Measurements from ENCODE around the gene BAD.

DNA sequence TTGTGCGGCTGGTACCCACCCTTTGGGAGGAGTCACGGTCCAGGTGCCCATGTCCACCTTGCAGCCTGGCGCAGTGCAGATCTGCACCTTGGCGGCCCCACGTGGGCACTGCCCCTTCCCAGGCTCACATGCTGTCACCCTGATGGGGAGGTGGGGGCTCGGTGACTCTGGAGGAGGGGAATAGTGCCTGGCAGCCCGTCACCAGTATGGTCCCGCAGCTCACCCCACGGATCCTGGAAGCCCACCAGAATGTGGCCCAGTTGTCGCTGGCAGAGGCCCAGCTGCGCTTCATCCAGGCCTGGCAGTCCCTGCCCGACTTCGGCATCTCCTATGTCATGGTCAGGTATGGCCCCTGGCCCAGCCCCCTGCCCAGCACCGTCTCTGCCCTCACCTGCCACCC lies 63.7 kb downstream of the BAD start:
- TF ChIP-seq TAF1 (IDR thresholded peaks at IDR 0.05; ENCODE audit: borderline replicate concordance, low read depth, low read length): no peak
- no peak for TF ChIP-seq POLR2AphosphoS5 (IDR thresholded peaks at IDR 0.05; ENCODE audit: low read depth, low read length)

All from GM12892 (cell line).